HG02884 (cell line): ENCODE results near the gene ATP2B2.

ENCODE experiments used
- ATAC-seq: cut with Tn5 transposase; IDR thresholded peaks from one replicate; pipeline ENCODE4 v1.9.1; 2021; ENCODE audit warnings: mild to moderate bottlenecking, moderate library complexity; ENCODE audit not compliant: unreplicated experiment

The ATP2B2 gene

GRCh38 chr3:10335871-10336622, 169.3 kb downstream of the ATP2B2 start:
- no peak for ATAC-seq

GRCh38 chr3:10335190-10335738, 170.1 kb downstream of the ATP2B2 start:
- no peak for ATAC-seq

GRCh38 chr3:10334459-10334858, 170.9 kb downstream of the ATP2B2 start:
- ATAC-seq = no peak

GRCh38 chr3:10334042-10334441, 171.3 kb downstream of the ATP2B2 start:
- ATAC-seq = no peak

GRCh38 chr3:10333349-10333650, 172.1 kb downstream of the ATP2B2 start:
- no peak for ATAC-seq

GRCh38 chr3:10332481-10333348, 172.7 kb downstream of the ATP2B2 start:
- no peak for ATAC-seq

- ATAC-seq = no peak
Observed at GRCh38 chr3:10331320-10331719, 174.1 kb downstream of the ATP2B2 start.

- ATAC-seq = no peak
Observed at GRCh38 chr3:10330319-10330718, 175.1 kb downstream of the ATP2B2 start.

- no peak for ATAC-seq
Observed at GRCh38 chr3:10329495-10330015, 175.8 kb downstream of the ATP2B2 start.

GRCh38 chr3:10328460-10329071, 176.8 kb downstream of the ATP2B2 start:
- ATAC-seq = no peak

- ATAC-seq = no peak
Observed at GRCh38 chr3:10327592-10327991, 177.8 kb downstream of the ATP2B2 start.

GRCh38 chr3:10322352-10322710, 183.1 kb downstream of the ATP2B2 start:
- no peak for ATAC-seq

- ATAC-seq = no peak
Observed at GRCh38 chr3:10321630-10322351, 183.6 kb downstream of the ATP2B2 start.

- no peak for ATAC-seq
Observed at GRCh38 chr3:10320320-10320677, 185.1 kb downstream of the ATP2B2 start.

GRCh38 chr3:10319804-10320203, 185.6 kb downstream of the ATP2B2 start:
- no peak for ATAC-seq

GRCh38 chr3:10319251-10319650, 186.1 kb downstream of the ATP2B2 start:
- no peak for ATAC-seq

- ATAC-seq = no peak
Observed at GRCh38 chr3:10317961-10318350, 187.4 kb downstream of the ATP2B2 start.

- ATAC-seq = no peak
Observed at GRCh38 chr3:10317311-10317960, 187.9 kb downstream of the ATP2B2 start.

GRCh38 chr3:10315771-10316344, 189.5 kb downstream of the ATP2B2 start:
- no peak for ATAC-seq

- no peak for ATAC-seq
Observed at GRCh38 chr3:10315101-10315500, 190.3 kb downstream of the ATP2B2 start.
